Activated CD8-positive, alpha-beta memory T cell treated with anti-CD3 and anti-CD28 coated beads for 1 hour (primary cell): ENCODE data around the gene OR1K1.
"Not testable (repeated sequence)": the region's sequence is repeated elsewhere in the genome, so short reads cannot be mapped to it uniquely, and the experiment has no call there.

ENCODE experiments used
- DNase-seq, 2 donors: peaks; one replicate each; pipeline ENCODE4 v3.0.0-alpha.2; 2020; ENCODE audit warnings: low read depth in 1 of 2; ENCODE audit errors: extremely low read depth in 1 of 2

The OR1K1 gene

GRCh38 chr9:122810306-122810946 lies 10.5 kb downstream of the OR1K1 start:
- DNase-seq: peak; percentile 45 to 61

GRCh38 chr9:122812736-122813135 lies 12.8 kb downstream of the OR1K1 start:
- no peak for DNase-seq

DNA sequence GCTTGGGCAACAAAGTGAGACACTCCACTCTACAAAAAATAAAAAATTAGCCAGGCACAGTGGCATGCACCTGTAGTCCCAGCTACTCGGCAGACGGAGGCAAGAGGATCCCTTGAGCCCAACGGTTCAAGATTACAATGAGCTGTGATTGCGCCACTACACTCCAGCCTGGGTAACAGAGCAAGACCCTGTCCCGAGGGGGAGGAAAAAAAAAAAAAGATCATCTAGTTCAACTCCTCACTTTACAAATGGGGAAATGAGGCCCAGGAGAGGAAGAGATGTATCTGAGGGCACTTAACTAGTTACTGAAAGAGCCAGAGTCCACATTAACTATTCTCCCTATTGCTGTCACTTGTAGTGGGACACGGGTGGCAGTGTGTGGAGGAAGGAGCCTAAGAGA lies 14.6 kb downstream of the OR1K1 start:
- DNase-seq: no peak

GRCh38 chr9:122815544-122815943 lies 15.6 kb downstream of the OR1K1 start:
- DNase-seq: no peak

- DNase-seq: peak in 1 of 2 donors; percentile 22
Measured at GRCh38 chr9:122816163-122816867, 16.4 kb downstream of the OR1K1 start.

DNA sequence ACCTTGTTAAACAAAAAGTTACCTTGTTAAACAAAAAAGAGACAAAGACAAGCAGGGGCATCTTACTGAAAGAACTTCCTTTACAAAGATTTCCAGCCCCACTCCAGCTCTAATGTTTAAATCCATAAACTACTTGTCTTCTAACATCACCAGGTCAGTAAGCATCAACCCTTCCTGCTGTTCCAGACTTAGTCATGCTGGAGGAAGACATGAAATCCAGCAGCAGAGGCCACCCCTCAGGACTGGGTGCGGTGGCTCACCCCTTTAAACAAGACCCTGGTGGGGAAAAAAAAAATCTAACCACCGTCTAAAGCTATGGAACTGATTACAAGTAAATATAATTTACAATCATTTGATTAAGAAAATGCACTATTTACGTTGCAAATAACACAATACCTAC lies 19.4 kb downstream of the OR1K1 start:
- DNase-seq: no peak

- no peak for DNase-seq
Measured at GRCh38 chr9:122819791-122820489, 20.0 kb downstream of the OR1K1 start.

DNA sequence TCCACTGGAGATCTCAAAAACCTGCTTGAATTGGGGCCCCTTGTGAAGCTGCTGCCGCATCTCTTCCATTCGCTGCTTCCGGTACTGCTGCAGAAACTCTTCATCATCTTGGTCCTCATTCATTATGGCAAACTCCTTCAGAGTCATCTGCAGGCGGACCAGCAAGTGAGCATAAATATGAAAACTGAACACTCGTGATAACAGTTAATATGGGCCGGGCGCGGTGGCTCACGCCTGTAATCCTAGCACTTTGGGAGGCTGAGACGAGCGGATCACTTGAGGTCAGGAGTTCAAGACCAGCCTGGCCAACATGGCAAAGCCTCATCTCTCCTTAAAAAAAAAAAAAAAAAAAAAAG lies 20.5 kb downstream of the OR1K1 start:
- no peak for DNase-seq

DNA sequence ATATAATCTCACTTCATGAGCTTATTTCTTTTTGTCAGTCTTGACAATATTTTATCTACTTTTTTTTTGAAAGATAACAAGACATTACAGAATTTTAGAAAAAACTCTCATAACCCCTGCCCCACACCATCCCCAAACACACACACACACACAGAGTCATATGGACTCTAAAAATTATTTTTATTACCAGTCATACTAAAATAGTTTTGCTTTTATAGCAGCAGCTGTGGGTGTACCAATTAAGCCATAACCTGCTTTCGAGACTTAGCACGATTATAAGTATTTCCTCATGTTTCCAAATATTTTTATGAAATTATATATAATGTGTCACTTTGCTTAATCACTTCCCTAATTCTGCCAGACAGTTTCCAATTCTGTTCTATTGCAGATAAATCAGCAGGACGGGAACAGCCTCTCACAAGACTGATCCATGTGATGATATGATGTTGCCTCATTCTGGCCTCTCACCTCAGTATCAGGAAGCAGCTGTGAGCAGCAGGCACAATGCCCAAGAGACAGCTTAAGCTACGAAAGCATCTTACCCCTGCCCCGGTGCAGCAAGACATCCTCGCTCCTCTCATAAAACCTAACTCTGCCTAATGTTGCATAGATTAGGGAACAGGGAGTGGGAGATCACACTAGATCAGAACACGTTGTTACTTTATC lies 21.5 kb downstream of the OR1K1 start:
- DNase-seq: no peak

DNA sequence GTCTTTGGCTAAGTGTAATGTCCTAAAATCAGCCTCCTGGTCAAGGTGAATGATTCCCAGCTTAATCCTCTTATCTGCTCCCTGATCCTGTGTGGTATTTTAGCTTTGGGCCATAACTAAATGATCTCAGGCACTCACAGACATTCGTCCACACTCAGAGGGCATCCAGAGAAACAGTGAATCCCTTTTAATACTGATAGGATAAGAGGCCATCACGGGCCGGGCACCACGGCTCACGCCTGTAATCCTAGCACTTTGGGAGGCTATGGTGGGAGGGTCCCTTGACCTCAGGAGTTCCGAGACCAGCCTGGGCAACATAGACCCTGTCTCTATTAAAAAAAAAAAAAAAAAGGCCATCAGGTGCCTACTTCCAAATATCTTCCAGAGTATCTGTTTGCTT lies 22.1 kb downstream of the OR1K1 start:
- DNase-seq: no peak

- no peak for DNase-seq
Measured at GRCh38 chr9:122822938-122823337, 23.0 kb downstream of the OR1K1 start.

DNA sequence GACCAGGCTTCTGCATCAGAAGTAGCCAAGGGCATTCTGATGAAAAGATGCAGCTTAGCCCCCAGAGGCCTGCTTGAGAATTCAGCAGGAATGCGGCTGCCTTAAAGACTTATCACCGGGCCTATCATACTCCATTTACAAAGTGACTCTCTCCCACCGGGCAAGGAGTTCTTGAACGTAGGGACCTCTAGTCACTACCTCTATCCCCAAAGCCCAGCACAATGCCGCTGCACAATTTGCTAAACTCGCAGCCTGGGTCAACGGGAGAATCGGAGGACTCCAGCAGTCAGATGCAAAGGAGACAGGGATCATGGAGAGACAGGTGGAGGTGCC lies 27.8 kb downstream of the OR1K1 start:
- no peak for DNase-seq

GRCh38 chr9:122828965-122829284 lies 29.0 kb downstream of the OR1K1 start:
- not testable (repeated sequence) for DNase-seq

GRCh38 chr9:122832194-122832593 lies 32.3 kb downstream of the OR1K1 start:
- DNase-seq: no peak

- DNase-seq: no peak
Measured at GRCh38 chr9:122835313-122835731, 35.4 kb downstream of the OR1K1 start.

DNA sequence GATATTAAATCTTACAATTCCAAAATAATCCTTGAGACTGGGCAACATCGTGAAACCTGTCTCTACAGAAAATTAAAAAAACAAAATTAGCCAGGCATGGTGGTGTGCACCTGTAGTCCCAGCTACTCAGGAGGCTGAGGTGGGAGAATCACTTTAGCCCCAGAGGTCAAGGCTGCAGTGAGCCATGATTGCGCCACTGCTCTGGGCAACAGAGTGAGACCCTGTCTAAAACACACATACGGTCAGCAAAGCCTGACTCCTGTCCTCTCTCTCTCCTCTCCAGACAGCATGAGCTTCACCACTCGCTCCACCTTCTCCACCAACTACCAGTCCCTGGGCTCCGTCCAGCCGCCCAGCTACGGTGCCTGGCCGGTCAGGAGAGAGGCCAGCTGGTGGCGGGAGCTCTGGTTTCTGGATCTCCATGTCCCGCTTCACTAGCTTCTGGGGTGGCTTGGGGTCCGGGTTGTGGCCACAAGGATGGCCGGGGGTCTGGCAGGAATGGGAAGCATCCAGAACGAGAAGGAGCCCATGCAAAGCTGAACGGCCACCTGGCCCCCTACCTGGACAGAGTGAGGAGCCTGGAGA lies 37.4 kb downstream of the OR1K1 start:
- no peak for DNase-seq

GRCh38 chr9:122838441-122838840 lies 38.5 kb downstream of the OR1K1 start:
- DNase-seq: not testable (repeated sequence)

DNA sequence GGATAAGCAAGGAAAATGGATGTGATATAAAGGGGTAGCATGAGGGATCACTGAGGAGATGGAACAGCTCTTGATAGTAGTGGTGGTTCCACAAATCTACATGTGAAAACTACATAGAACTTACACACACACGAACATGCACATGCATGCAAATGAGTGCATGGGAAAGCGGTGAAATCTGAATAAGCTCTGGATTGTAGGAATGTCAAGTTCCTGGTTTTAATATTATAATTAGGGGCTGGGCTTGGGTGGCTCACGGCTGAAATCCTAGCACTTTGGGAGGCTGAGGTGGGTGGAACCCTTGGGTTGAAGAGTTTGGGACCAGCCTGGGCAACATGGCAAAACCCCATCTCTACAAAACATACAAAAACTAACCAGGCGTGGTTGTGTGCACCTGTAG lies 41.6 kb downstream of the OR1K1 start:
- DNase-seq: no peak

DNA sequence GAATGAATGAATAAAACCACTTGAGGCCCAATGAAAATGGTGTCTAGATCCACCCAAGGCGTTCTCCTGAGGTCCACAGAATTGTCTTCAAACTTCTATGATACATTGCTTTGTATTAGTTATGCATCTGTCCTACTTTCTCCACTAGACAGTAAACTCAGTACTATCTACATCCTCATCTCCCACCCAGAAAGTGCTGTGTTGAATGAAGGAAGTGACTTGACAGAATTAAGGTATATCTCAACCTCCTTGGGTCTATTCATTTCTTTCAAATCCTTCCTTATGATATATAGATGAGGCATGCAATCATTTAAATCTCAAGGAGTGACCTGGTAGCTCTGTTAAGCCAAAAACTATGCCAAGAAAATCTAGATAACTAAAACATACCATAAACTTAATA lies 44.2 kb downstream of the OR1K1 start:
- DNase-seq: no peak

- DNase-seq: no peak
Measured at GRCh38 chr9:122845116-122845515, 45.2 kb downstream of the OR1K1 start.

DNA sequence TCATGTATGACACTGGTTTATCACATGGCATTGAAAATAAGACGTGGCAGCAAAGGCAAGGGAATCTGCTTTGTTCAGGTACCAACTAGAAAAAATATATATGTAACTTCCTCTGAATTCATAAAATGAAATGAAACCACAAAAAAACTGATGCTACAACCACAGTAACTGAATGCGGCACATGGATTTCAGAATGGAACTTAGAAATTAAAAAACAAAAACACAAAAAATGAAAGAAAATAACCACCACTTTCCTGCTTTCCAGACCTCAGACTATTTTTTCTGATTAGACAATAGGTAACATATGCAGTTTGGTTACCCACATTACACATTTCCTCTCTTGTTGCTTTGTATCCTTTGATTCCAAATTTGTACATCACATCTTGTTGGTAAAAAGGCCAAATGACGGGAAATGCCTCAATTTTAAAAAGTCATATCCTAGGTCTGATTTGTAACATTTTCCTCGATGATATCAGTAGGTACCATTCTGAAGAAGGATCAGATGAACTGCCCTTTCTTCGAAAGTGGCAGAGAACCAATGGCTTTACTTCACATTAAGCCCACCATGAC lies 46.5 kb downstream of the OR1K1 start:
- no peak for DNase-seq
